Measurements from ENCODE around the gene KRT7.

DNA sequence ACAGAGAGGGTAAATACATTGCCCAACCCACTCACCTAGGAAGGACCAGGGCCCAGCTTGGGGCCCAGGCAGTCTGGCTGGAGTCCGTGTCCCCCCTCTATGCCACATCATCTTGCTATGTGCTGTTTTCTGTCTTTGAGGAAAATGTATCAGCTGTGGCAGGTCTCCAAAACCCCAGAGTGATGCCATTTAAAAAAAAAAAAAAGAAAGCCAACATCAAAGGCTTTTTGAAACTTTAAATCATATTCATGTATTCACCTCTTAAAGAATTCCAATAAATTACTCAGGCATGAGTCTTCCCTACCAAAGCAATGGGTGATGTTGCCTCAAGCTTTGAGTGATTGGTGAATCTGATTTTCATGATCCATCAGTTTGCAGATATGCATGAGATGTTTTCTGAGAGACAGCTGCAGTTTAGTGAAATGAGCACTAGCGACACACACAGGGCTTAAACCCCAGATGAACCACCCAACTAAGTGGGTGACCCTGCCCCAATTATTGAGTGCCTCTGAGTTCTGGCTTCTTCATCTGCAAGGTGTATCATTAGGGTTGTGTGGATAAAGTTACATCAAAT is 52.2 kb downstream of the KRT7 start:
- TF ChIP-seq, protein P1, sequence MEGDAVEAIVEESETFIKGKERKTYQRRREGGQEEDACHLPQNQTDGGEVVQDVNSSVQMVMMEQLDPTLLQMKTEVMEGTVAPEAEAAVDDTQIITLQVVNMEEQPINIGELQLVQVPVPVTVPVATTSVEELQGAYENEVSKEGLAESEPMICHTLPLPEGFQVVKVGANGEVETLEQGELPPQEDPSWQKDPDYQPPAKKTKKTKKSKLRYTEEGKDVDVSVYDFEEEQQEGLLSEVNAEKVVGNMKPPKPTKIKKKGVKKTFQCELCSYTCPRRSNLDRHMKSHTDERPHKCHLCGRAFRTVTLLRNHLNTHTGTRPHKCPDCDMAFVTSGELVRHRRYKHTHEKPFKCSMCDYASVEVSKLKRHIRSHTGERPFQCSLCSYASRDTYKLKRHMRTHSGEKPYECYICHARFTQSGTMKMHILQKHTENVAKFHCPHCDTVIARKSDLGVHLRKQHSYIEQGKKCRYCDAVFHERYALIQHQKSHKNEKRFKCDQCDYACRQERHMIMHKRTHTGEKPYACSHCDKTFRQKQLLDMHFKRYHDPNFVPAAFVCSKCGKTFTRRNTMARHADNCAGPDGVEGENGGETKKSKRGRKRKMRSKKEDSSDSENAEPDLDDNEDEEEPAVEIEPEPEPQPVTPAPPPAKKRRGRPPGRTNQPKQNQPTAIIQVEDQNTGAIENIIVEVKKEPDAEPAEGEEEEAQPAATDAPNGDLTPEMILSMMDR (conservative IDR thresholded peaks at IDR 0.05; ENCODE audit: low read length) = no peak
- TF ChIP-seq EZH2phosphoT487 (IDR thresholded peaks at IDR 0.05; ENCODE audit: borderline replicate concordance) = no peak

Measured in Loucy (cell line).